Tibial nerve (tissue), 4 donors: ENCODE measurements around the gene NMT2.

Experiments used
- CTCF ChIP-seq, 5 experiments: fragments of 200-600 bp in 3 of 5; fragments of 450-650 bp in 2 of 5; sonication (generic) in 3 of 5; IDR thresholded peaks; one replicate each; pipeline ENCODE4 v1.5.1; 2016 to 2019; ENCODE audit warnings: antibody characterized with exemption in 5 of 5, mild to moderate bottlenecking in 3 of 5, moderate library complexity in 2 of 5
- EP300 ChIP-seq, 2 donors: sonication (generic); formaldehyde crosslinking; IDR thresholded peaks; one replicate each; pipeline ENCODE4 v1.6.1; 2017; ENCODE audit warnings: antibody characterized with exemption in 2 of 2, mild to moderate bottlenecking in 1 of 2
- POLR2A ChIP-seq, 2 donors: fragments of 450-650 bp; IDR thresholded peaks; one replicate each; pipeline ENCODE4 v1.6.1; 2017; ENCODE audit warnings: antibody characterized with exemption in 2 of 2, mild to moderate bottlenecking in 2 of 2, moderate library complexity in 2 of 2

- TF ChIP-seq POLR2A (IDR thresholded peaks at IDR 0.05) (no peak), CTCF (IDR thresholded peaks at IDR 0.05) (no peak), EP300 (IDR thresholded peaks at IDR 0.05) (no peak)
These were observed 28.8 kb upstream of the NMT2 start for GRCh38 chr10:15197276-15197675.
